GM19372 (cell line): ENCODE data around the gene TBX19.
"Not testable (repeated sequence)": the region's sequence is repeated elsewhere in the genome, so short reads cannot be mapped to it uniquely, and the experiment has no call there.

ENCODE experiments used
- ATAC-seq: cut with Tn5 transposase; IDR thresholded peaks from one replicate; pipeline ENCODE4 v1.9.1; 2021; ENCODE audit warnings: mild to moderate bottlenecking, low read depth, moderate library complexity; ENCODE audit not compliant: unreplicated experiment

TBX19 gene

GRCh38 chr1:168348146-168348709 lies 67.6 kb downstream of the TBX19 start:
- no peak for ATAC-seq

- not testable (repeated sequence) for ATAC-seq
Observed at GRCh38 chr1:168354335-168355269, 73.9 kb downstream of the TBX19 start.

GRCh38 chr1:168360151-168361021 lies 79.7 kb downstream of the TBX19 start:
- no peak for ATAC-seq

GRCh38 chr1:168361252-168361651 lies 80.6 kb downstream of the TBX19 start:
- ATAC-seq = no peak

- ATAC-seq = no peak
Observed at GRCh38 chr1:168362991-168363390, 82.3 kb downstream of the TBX19 start.
